SW480 (cell line): ENCODE data around the gene PLXNA1.

ENCODE experiments used
- DNase-seq: peaks from one replicate; pipeline ENCODE4 v3.0.0-alpha.2; 2016; ENCODE audit warnings: low spot score

The PLXNA1 gene

GRCh38 chr3:126952983-126953660, 29.8 kb upstream of the PLXNA1 start:
- no peak for DNase-seq

- no peak for DNase-seq
Observed at GRCh38 chr3:126954141-126954842, 28.6 kb upstream of the PLXNA1 start.

- no peak for DNase-seq
Observed at GRCh38 chr3:126955004-126955790, 27.7 kb upstream of the PLXNA1 start.

- no peak for DNase-seq
Observed at GRCh38 chr3:126956361-126956760, 26.6 kb upstream of the PLXNA1 start.

GRCh38 chr3:126956866-126957650, 25.9 kb upstream of the PLXNA1 start:
- DNase-seq: no peak

- DNase-seq: no peak
Observed at GRCh38 chr3:126957776-126958637, 24.9 kb upstream of the PLXNA1 start.

- DNase-seq: no peak
Observed at GRCh38 chr3:126958638-126959085, 24.3 kb upstream of the PLXNA1 start.

- no peak for DNase-seq
Observed at GRCh38 chr3:126959136-126959920, 23.6 kb upstream of the PLXNA1 start.

GRCh38 chr3:126959921-126960603, 22.9 kb upstream of the PLXNA1 start:
- no peak for DNase-seq

GRCh38 chr3:126960604-126960995, 22.3 kb upstream of the PLXNA1 start:
- no peak for DNase-seq

- no peak for DNase-seq
Observed at GRCh38 chr3:126961191-126961790, 21.6 kb upstream of the PLXNA1 start.

- DNase-seq: no peak
Observed at GRCh38 chr3:126961791-126962461, 21.0 kb upstream of the PLXNA1 start.

- no peak for DNase-seq
Observed at GRCh38 chr3:126962756-126963155, 20.2 kb upstream of the PLXNA1 start.

GRCh38 chr3:126963261-126964190, 19.4 kb upstream of the PLXNA1 start:
- DNase-seq: no peak

- no peak for DNase-seq
Observed at GRCh38 chr3:126964261-126964660, 18.7 kb upstream of the PLXNA1 start.

GRCh38 chr3:126964950-126965349, 18.0 kb upstream of the PLXNA1 start:
- DNase-seq: no peak

GRCh38 chr3:126965526-126966080, 17.3 kb upstream of the PLXNA1 start:
- no peak for DNase-seq
